Measurements from ENCODE around the gene HYOU1.
"Not testable (repeated sequence)": the region's sequence is repeated elsewhere in the genome, so short reads cannot be mapped to it uniquely, and the experiment has no call there.

Gene HYOU1, protein sequence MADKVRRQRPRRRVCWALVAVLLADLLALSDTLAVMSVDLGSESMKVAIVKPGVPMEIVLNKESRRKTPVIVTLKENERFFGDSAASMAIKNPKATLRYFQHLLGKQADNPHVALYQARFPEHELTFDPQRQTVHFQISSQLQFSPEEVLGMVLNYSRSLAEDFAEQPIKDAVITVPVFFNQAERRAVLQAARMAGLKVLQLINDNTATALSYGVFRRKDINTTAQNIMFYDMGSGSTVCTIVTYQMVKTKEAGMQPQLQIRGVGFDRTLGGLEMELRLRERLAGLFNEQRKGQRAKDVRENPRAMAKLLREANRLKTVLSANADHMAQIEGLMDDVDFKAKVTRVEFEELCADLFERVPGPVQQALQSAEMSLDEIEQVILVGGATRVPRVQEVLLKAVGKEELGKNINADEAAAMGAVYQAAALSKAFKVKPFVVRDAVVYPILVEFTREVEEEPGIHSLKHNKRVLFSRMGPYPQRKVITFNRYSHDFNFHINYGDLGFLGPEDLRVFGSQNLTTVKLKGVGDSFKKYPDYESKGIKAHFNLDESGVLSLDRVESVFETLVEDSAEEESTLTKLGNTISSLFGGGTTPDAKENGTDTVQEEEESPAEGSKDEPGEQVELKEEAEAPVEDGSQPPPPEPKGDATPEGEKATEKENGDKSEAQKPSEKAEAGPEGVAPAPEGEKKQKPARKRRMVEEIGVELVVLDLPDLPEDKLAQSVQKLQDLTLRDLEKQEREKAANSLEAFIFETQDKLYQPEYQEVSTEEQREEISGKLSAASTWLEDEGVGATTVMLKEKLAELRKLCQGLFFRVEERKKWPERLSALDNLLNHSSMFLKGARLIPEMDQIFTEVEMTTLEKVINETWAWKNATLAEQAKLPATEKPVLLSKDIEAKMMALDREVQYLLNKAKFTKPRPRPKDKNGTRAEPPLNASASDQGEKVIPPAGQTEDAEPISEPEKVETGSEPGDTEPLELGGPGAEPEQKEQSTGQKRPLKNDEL

DNA sequence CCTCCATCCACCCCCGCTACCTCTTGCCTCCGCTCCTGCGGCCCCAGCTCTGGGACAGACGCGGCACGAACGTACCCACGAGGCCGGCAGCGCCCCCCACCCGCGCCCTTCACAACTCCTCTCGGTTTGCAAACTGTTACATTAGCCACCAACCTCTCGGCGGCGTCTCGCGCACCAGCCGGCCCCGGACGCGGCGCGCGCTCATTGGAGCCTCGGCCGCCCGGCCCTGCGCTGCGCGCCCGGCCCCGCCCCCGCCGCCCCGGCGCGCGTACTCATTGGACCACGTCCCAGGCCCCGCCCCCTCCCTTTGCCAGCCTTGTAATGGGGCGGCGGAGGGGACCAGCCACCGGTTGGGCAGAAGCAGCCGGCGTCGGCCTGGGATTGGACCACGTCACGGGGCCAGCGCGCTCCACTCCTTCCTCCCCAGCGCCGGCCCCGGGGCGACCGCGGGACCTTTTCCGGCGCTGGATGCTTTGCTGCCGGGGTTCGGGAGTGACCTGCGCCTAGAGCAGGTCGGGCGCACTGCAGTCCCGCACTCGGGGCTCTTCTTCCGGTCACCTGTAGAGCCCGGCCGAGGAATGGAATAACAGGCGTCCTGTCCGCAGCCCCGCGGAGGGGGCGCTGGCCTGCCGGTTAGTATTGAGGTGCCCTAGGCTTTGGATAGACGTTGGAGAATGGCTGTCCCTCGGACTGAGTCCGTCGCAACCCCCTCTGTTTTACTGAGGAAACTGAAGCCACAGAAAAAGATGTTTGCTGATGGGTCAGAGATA is at the start of gene HYOU1:
Gene HYOU1 (minus strand): TSS at position 206 of the 770 bp plus-strand sequence. CDS start 1,045 bp downstream, outside the sequence.
- peak; percentile 91 for DNase-seq

DNA sequence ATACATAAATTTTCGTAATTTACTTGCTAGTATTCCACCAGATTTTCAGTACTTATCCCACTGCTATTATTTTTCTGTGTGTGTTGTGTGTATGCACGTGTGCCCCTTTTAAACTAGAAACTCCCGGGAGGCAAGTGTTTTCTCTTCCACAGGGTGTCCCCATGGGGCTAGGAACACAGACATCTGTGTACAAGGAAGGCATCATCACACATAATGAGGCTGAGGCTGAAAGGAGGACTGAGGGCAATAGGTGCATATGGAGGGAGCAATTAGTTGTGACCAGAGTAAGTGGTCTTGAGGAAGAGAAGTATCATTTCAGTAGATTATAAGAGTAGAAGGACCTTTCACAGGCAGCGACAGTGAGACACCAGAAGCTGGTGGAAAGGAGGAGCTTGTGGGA is 46.8 kb upstream of the HYOU1 start:
- peak; percentile 48 for DNase-seq

DNA sequence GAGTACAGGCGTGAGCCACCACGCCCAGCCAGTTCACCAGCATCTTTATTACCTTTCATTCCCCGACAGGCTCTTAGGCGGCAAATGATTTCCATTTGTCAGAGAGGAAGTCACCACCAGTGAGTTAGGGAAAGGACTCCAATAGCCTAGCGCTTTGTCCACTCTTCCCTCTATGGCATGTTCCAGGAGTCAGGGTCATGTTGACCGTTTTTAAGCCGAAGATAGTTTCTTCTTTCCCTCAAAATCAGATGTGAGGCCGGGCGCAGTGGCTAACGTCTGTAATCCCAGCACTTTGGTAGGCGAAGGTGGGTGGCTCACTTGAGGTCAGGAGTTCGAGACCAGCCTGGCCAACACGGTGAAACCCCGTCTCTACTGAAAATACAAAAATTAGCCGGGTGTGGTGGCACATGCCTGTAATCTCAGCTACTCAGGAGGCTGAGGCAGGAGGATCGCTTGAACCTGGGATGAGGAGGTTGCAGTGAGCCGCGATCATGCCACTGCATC is 46.2 kb upstream of the HYOU1 start:
- DNase-seq = not testable (repeated sequence)

DNA sequence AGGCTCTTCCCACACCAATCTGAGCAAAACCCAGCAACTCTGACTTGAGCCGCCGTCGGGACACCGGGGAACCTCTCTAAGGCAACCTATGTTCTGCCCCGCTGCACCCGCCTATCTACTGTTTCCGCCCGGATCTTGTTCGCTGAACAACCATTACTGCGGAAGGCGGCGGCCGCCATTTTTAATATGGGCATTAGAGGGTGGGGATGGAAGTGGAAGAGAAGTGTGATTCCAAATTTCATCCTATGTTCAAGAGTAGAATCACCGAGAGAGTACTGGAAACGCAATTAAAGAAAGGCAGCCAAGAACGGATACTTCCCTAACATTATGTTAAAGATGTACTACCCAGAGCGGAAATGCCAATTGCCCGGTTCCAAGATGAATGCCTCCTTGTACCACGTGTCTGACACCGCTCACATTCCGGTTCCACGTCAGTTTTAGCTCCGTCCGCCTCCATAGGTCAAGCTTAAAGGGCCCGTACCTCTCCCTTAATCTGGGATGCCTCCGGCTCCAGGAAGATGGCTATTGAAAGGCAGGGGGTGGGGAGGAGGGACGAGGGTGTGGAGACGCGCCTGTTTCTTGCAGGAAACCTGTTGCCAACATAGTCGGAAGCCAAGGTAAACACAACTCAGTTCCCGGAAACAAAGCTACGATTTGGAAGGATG is 44.9 kb upstream of the HYOU1 start, which contains the start of gene DPAGT1:
Gene DPAGT1 (minus strand): TSS at position 95 of the 665 bp plus-strand sequence. CDS start 198 bp downstream, outside the sequence.
- peak; percentile 93 for DNase-seq

DNA sequence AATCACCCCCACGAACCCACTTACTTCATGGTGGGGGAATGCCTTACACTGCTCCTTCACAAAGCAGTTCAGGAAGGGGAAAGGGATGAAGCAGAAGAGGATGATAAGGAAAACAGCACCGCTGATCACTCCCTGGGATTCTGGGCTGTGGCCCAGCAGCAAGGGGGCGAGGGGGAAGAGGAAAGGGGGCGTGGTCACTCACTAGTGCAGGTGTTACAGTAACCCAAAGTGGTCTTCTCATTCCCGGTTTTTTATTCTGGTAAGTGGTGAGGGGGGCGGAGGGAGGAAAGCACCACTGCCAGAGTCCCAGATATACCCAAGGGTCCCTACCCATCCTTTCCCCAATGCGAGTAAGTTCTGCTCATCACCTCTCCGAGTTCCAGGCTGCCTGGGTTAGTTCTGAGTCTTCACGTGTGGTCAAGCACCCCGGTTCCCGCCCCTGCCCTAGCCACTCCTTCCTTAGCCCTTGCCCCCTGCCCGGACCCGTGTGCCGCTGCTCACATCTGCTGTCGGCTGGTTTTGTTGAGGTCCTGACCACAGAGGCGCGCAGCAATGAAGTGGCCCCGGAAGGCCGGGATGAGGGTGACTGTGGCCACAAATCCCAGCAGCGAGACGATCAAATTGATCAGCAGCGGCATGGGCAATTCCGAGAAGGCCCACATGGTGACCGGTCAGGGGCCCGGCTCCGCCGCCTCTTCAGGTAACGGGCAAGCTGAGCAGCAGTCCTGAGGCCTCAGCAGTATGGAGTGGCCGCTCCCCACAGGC is 44.2 kb upstream of the HYOU1 start:
- no peak for DNase-seq

DNA sequence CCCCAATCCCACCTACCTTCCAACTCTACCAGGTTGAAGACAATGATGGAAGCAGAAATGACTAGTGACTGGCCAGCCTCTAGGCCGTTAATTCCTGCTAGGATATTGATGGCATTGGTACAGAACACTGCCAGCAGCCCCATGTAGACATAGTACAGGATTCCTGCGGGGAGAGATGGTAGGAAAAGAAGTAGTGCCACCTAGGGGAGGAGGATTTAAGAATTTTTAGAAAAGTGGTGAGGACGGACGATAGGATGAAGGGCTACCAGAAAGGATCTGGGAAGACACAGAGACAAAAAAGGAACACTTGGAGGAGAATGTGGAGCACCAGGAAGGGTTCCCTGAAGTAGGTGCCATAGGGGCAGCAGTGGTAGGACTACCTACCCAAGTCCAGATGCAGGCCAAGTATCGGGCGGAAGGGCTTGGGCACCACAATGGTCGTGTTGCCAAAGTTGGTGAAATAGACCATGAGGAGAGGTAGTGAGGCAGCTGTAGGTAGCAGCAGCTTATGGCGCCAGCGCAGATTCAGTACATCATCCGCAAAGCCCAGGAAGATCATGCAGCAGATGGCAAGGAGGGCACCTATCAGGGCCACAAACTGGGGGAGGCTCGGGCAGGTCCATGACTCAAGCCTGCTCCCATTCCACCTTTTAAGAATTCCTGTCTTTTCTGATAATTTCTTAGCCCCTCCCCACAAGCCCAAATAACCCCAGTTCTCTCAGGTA is 43.4 kb upstream of the HYOU1 start:
- peak; percentile 20 for DNase-seq

DNA sequence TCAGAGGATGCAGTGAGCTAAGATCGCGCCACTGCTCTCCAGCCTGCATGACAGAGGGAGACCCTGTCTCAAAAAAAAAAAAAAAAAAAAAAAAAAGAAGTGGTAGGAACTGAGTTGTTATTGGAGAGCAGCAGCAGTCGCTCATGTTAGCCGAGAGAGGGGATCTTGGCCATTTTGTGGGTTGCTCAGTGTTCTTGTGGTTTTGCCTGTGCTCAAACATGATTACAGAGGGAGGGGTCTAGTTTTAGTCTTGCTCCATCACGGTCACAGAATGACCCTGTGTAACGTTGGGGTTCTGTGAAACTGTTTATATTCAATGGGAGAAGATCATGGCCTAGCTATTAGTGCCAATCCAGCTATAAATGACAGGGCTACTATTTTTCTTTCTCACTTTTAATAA is 42.7 kb upstream of the HYOU1 start:
- peak; percentile 73 for DNase-seq

DNA sequence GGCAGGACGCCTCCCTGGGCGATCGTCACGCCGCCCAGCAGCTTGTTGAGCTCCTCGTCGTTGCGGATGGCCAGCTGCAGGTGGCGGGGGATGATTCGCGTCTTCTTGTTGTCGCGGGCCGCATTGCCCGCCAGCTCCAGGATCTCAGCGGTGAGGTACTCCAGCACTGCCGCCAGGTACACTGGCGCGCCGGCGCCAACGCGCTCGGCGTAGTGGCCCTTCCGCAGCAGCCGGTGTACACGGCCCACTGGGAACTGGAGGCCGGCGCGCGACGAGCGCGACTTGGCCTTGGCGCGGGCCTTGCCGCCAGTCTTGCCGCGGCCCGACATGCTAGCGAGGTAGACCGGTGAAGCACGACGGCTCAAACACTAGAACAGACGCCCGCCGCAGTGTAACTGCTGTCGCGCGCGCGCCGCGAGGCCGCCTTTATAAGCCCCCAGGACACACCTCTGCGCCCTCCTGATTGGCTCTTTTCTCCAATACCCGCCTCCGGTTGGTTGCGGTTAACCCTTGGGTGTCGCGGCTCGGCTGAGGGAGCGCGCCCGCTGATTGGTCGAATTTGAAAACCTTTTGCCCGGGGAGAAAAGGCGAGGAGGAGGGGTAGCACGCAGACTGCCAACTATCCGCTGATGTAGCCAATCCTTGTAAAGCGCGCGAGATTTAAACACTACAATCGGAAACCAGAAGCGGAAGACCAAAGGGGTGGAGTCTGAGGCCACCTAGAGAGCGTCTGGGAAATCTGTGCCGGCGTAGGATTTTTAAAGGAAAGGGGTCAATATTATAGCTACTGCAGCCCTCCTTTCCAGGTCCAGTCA is 38.3 kb upstream of the HYOU1 start:
- DNase-seq = peak; percentile 100

DNA sequence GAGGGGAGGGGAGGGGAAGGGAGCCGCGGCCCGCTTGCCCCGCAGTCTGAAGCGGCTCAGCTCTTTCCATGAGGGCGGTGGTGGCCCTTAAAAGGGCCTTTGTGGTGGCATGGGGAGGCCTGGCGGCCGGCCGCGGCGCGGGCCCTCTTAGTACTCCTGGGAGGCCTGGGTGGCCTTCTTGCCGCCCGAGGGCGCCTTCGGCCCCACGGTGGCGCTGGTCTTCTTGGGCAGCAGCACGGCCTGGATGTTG is 37.7 kb upstream of the HYOU1 start:
- DNase-seq = no peak

DNA sequence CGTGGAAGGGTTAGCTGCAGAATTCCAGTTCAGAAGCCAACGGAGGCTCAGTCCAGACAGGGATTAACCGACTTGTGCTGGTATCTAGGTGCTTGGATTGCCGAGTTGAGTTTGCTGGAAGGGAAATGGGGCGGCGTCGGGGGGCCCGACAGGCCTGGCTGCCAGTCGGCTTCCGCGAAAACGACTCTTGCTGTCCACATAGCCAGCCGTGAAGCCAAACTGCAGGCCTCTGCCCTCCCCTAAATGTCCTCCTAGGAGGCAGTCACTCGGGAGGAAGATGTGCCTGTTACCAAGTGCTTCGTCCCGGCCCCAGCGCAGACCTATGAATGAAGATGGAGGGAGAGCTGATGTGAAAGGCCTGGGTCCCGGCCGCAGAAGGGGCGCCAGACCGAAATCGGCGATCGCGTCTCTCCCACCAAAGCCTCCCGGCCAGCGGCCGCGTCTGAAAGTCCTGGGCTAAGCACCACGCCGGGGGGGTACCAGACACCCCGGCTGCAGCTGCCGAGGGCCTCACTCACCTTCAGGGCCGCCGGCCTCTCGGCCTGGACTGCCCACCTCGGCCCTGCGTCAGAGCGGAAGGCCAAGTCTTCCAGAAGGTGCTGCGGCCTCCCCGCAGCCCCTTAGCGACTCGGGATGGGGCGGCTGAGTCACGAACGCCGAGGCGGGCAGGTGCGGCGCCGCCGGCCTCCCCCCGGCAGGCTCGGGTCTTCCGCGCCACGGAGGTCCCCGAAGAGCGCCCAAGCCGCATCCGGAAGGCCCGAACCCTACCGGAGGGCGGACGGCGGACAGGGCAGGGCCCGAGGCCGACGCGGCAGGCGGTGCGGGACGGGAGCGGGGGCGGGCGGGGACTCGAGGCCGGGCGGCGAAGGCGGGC is 37.2 kb upstream of the HYOU1 start:
- DNase-seq = no peak

DNA sequence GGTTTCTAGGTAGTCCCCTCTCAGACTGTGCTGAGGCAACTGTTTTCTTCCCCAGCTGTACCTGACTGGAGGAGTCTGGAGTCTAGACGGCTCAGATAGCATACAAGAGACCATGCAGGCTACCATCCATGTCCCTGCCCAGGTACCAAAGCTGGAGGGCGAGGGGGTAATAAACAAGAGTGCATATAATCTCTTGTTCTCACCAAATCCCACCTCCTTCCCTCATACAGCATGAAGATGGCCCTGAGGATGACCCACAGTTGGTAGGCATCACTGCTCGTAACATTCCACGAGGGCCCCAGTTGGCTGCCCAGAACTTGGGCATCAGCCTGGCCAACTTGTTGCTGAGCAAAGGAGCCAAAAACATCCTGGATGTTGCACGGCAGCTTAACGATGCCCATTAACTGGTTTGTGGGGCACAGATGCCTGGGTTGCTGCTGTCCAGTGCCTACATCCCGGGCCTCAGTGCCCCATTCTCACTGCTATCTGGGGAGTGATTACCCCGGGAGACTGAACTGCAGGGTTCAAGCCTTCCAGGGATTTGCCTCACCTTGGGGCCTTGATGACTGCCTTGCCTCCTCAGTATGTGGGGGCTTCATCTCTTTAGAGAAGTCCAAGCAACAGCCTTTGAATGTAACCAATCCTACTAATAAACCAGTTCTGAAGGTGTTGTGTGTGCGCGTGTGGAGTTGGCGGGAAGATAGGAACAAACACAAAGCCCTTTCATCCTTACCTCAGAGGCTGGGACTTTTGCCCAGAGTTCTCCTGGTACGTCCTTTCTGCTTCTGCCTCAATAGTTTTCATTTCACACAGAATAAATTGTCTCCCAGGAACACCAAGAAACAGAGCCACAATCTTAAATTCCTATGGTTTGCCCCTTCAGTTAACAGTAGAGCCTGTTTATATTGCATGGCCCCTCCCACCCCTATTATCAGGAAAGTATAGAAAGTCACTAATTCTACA is 36.2 kb upstream of the HYOU1 start:
- DNase-seq = no peak

DNA sequence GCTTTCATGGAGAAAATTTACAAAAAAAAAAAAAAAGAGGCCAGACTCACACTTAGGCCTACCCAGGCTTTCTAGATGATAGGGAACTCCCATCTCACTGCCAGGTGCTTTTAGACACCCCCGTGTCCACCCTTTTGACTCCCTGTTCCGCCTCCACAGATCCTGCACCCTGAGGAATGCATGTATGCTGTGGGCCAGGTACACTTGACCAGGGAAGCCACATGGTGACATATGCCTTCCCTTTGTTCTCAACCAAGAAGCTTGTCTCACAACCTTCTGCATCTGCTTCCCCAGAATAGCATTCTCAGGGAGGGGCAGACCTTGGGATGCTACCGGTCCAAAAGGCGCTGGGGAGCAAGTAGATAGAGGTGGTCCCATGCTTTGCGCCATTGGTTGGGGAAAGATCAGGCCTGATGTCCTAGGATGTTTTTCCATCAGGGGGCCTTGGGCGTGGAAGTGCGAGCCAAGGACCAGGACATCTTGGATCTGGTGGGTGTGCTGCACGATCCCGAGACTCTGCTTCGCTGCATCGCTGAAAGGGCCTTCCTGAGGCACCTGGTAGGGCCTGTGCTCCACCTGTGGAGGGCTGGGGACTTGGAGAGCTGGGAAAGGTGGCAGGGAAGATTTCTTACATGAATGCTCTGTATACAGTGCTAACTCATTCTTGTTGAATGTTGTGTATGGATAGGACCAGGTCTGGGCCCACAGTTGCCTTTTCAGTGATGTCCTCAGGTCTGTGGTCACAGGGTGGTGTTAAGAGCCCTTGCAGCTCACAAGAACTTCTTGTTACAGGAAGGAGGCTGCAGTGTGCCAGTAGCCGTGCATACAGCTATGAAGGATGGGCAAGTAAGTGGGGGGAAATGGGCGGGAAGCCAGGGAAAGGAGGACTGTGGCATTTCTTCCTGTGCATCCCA is 35.2 kb upstream of the HYOU1 start:
- DNase-seq = peak; percentile 11

DNA sequence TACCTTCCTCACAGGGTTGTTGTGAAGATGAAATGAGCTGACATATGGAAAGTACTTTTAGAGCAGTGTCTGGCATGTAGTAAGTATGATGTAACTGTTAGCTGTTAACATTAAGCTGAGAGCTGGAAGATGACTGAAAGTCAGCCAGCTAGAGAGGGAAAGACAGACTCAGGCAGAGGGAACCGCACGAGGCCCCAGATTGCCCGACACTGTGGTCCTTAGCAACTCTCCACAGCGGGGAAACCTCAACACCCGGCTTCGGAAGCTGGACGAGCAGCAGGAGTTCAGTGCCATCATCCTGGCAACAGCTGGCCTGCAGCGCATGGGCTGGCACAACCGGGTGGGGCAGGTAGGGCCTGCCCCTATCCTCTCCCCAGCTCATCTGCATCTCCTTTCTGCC is 34.2 kb upstream of the HYOU1 start:
- no peak for DNase-seq

DNA sequence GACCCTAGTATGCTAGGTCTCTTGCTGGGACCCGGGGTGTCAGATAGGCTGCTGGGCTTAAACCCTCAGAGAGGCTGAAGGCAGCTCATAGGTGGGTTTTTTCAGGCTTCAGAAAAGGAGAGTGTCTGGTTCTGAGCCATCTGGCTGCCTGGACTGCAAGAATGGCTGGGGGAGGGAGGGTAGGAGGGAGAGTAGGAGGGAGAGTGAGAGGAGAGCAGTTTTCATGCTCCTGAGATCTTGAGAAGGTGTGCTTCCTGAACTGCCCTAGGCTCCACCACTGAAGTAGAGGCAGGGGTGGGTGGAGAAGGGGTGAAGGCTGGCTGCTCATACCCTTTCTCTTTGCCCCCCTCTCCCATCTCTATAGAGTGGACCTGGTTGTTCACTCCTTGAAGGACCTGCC is 32.3 kb upstream of the HYOU1 start:
- DNase-seq = no peak

DNA sequence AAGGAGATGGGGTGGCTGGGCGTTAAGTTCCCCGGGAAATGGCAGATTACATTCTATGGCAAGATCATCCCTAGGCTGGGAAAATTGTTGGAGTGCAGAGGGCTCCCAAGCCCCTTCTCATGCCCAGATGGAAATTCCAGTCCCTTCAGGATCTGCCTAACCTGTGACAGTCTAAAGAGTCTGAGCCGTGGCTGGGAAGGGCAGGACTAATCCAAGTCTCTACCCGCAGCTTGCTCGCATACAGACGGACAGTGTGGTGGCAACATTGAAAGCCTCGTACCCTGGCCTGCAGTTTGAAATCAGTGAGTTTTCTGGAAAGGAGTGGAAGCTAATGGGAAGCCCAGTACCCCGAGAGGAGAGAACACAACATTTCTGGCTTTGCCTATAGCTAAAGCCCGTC is 31.4 kb upstream of the HYOU1 start:
- no peak for DNase-seq

DNA sequence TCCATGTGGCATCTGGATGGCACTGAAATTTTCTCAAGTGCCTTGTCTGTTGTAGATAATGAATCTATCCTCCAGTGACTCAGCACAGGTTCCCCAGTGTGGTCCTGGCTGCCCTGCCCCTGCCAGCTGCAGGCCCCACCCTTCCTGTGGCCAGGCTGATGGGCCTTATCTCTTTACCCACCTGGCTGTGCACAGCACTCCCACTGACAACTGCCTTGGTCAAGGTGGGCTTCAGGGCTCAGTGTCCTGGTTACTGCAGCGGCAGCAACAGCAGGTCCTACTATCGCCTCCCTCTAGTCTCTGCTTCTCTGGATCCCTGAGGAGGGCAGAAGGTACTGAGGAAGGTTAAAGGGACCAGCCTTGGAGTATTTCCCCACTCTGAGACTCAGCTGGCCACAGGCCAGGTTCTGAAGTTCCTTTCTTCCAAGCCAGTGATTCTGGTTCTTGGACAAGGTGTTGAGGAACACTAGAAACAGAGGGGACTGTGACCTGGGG is 30.8 kb upstream of the HYOU1 start:
- DNase-seq = no peak
